ENCODE measurements around the gene ANKRD50. TPM values are rescaled to one million over a fixed set of nuclear protein-coding genes. Genes with fewer than 3 reads are reported as not detected.

Gene ANKRD50
- total RNA-seq, 2 experiments from 2014 or later, result under 0.01 to 0.08 TPM

DNA sequence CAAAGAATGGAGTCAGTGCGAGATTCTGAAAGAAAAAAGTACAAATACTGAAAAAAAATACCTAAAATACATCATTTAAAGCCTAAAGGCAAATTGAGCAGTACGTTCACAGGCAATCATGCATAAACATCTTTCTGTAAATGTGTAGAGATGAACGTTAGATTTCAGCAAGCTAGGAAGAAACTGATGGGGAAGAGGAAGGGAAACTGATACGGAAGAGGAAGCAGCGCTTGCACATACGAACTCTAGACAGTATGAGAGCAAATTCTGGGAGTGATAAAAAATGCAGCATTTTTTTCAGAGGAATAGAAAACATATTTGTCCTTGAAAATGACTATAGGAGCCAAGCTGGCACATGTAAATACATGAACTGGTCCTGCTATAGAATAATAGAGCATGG, 9.4 kb downstream of the ANKRD50 start:
- H2AFZ ChIP-seq (ENCODE audit: low read length), result no peak overlapping the region
- ChIA-PET CTCF (ENCODE audit: unreplicated experiment) (no interaction called here), POLR2A (no interaction called here)
- intact Hi-C loops (cut with micrococcal nuclease; ENCODE audit: unreplicated experiment), result no loop called here
- H3K4me2 ChIP-seq (ENCODE audit: low read length), result no peak overlapping the region
- no peaks in the 10 kb centered on the region for H3K36me3 ChIP-seq (ENCODE audit: insufficient read depth, low read length)
- H3K4me3 ChIP-seq (ENCODE audit: low read depth, low read length, poor library complexity, severe bottlenecking), result no peak overlapping the region
- no peaks in the 10 kb centered on the region for H4K20me1 ChIP-seq (ENCODE audit: insufficient read depth, low read length)
- DNase-seq (ENCODE audit: low spot score), result no peak
- no peaks in the 10 kb centered on the region for H3K79me2 ChIP-seq (ENCODE audit: insufficient read depth, low read depth, low read length)
- no TSS peak for BruUV-seq (replicated peaks)
- H3K9me3 ChIP-seq (ENCODE audit: low read length), result no peaks in the 10 kb centered on the region
- no peaks in the 10 kb centered on the region for H3K9me2 ChIP-seq (ENCODE audit: insufficient read depth, low read length)
- TF ChIP-seq EZH2phosphoT487 (IDR thresholded peaks at IDR 0.05; ENCODE audit: borderline replicate concordance, low read depth, low read length), result no peak
- TF ChIP-seq, protein P1, sequence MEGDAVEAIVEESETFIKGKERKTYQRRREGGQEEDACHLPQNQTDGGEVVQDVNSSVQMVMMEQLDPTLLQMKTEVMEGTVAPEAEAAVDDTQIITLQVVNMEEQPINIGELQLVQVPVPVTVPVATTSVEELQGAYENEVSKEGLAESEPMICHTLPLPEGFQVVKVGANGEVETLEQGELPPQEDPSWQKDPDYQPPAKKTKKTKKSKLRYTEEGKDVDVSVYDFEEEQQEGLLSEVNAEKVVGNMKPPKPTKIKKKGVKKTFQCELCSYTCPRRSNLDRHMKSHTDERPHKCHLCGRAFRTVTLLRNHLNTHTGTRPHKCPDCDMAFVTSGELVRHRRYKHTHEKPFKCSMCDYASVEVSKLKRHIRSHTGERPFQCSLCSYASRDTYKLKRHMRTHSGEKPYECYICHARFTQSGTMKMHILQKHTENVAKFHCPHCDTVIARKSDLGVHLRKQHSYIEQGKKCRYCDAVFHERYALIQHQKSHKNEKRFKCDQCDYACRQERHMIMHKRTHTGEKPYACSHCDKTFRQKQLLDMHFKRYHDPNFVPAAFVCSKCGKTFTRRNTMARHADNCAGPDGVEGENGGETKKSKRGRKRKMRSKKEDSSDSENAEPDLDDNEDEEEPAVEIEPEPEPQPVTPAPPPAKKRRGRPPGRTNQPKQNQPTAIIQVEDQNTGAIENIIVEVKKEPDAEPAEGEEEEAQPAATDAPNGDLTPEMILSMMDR (conservative IDR thresholded peaks at IDR 0.05; ENCODE audit: low read length), result no peak
- no peak overlapping the region for H3K27ac ChIP-seq (ENCODE audit: low read depth, low read length, poor library complexity, severe bottlenecking)
- H3K4me1 ChIP-seq (ENCODE audit: insufficient read depth, low read length, poor library complexity, severe bottlenecking), result no peaks in the 10 kb centered on the region

DNA sequence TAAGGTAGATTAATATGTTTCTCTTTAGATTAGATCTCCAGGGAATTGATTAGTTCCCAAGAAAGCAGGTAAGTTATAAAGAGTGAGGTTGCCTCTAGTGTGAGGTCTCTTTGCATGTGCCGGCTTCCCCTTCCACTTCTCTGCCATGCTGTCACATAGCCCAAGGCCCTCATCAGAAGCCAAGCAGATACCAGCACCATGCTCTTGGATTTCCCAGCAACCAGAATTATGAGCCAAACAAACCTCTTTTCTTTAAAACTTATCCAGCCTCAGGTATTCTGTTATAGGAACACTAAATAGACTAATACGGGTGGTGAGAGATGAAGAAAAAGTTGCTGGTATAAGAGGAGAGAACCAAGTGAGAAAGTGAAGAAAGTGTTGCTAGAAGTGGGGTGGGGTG, 15.1 kb downstream of the ANKRD50 start:
- Histone ChIP-seq H2AFZ (ENCODE audit: low read length) (no peak overlapping the region), H3K9me2 (ENCODE audit: insufficient read depth, low read length) (no peaks in the 10 kb centered on the region), H3K4me3 (ENCODE audit: low read depth, low read length, poor library complexity, severe bottlenecking) (no peak overlapping the region), H4K20me1 (ENCODE audit: insufficient read depth, low read length) (no peaks in the 10 kb centered on the region), H3K9me3 (ENCODE audit: low read length) (no peaks in the 10 kb centered on the region), H3K36me3 (ENCODE audit: insufficient read depth, low read length) (no peaks in the 10 kb centered on the region), H3K27ac (ENCODE audit: low read depth, low read length, poor library complexity, severe bottlenecking) (no peak overlapping the region), H3K4me1 (ENCODE audit: insufficient read depth, low read length, poor library complexity, severe bottlenecking) (no peaks in the 10 kb centered on the region), H3K4me2 (ENCODE audit: low read length) (no peak overlapping the region), H3K79me2 (ENCODE audit: insufficient read depth, low read depth, low read length) (no peaks in the 10 kb centered on the region)
- intact Hi-C loops (cut with micrococcal nuclease; ENCODE audit: unreplicated experiment), result no loop called here
- ChIA-PET CTCF (ENCODE audit: unreplicated experiment) (no interaction called here), POLR2A (no interaction called here)
- no peak for DNase-seq (ENCODE audit: low spot score)
- no TSS peak for BruUV-seq (replicated peaks)
- TF ChIP-seq EZH2phosphoT487 (IDR thresholded peaks at IDR 0.05; ENCODE audit: borderline replicate concordance, low read depth, low read length), result no peak
- TF ChIP-seq, protein P1 (conservative IDR thresholded peaks at IDR 0.05; ENCODE audit: low read length), result no peak

DNA sequence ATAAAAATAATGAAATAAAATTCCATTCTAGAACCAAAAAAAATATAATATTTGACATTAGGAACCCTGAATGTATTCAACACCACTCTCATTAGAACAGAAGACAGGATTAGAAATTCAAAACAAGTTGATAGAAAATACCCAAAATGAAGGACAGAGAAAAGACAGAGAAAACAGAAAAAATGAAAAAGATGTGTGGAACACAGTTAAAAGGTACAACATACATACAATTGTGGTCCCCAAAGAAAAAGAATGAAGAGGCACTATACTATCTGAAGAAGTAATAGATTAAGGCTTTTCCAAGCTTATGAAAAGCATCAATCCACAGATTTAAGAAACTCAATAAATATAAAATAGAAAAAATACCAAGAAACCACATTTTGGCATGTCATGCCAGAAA, 16.4 kb downstream of the ANKRD50 start:
- CTCF ChIA-PET (ENCODE audit: unreplicated experiment), result no interaction called here
- no TSS peak for BruUV-seq (replicated peaks)

More for the DNA sequence above, 16.4 kb downstream of the ANKRD50 start:
- no peaks in the 10 kb centered on the region for H3K36me3 ChIP-seq (ENCODE audit: insufficient read depth, low read length)
- H3K79me2 ChIP-seq (ENCODE audit: insufficient read depth, low read depth, low read length), result no peaks in the 10 kb centered on the region
- no peaks in the 10 kb centered on the region for H3K9me3 ChIP-seq (ENCODE audit: low read length)
- H3K9me2 ChIP-seq (ENCODE audit: insufficient read depth, low read length), result no peaks in the 10 kb centered on the region
- H3K27ac ChIP-seq (ENCODE audit: low read depth, low read length, poor library complexity, severe bottlenecking), result no peak overlapping the region
- no peaks in the 10 kb centered on the region for H4K20me1 ChIP-seq (ENCODE audit: insufficient read depth, low read length)
- no peak overlapping the region for H3K4me2 ChIP-seq (ENCODE audit: low read length)
- POLR2A ChIA-PET, result no interaction called here
- TF ChIP-seq, protein P1 (conservative IDR thresholded peaks at IDR 0.05; ENCODE audit: low read length), result no peak
- no peak for TF ChIP-seq EZH2phosphoT487 (IDR thresholded peaks at IDR 0.05; ENCODE audit: borderline replicate concordance, low read depth, low read length)
- no peak overlapping the region for H3K4me3 ChIP-seq (ENCODE audit: low read depth, low read length, poor library complexity, severe bottlenecking)
- intact Hi-C loops (cut with micrococcal nuclease; ENCODE audit: unreplicated experiment), result no loop called here
- no peak overlapping the region for H2AFZ ChIP-seq (ENCODE audit: low read length)
- no peak for DNase-seq (ENCODE audit: low spot score)
- no peaks in the 10 kb centered on the region for H3K4me1 ChIP-seq (ENCODE audit: insufficient read depth, low read length, poor library complexity, severe bottlenecking)

Data from OCI-LY7 (cell line).